Measurements from ENCODE around the gene CDK5RAP2.
A peak's percentile ranks its signal among the peaks of the same experiment; 100 is the strongest.

Gene CDK5RAP2

DNA sequence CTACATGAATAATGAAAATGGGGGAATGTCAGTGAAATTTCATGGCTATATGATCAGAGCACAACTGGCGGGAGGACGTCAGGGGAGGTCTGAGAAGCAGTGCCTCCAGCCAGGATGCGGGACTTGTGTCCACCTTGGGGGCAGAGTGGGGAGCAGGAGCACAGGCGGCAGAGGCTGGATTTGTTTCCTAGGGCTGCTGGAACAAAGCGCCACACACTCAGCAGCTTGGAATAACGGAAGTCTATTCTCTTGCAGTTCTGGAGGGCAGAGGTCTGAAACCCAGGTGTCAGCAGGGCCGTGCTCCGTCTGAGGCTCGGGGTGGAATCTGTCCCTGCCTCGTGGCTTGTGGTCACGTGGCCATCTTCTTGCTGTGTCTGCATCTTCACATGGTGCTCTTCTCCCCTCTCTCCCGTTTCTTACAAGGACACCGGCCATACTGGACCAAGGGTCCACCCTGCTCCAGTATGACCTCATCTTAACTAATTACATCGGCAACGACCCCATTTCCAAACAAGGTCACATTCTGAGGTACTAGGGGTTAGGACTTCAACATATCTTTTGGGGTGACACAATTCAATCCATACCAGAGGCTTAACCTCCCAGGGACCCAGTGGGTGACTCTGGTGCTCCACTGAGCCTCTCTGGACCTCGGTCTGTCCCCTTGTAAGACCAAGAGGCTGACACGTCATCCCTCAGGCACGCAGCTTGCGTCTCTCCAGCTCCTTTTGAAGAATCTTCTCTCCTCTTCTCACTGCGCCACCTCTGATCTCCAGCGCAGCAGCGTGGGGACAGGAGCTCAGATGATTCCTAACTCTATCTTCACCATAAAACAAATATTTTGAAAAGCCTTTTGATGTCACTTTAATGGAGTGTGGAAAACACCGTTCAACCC, 202.5 kb downstream of the CDK5RAP2 start:
- DNase-seq, result no peak

DNA sequence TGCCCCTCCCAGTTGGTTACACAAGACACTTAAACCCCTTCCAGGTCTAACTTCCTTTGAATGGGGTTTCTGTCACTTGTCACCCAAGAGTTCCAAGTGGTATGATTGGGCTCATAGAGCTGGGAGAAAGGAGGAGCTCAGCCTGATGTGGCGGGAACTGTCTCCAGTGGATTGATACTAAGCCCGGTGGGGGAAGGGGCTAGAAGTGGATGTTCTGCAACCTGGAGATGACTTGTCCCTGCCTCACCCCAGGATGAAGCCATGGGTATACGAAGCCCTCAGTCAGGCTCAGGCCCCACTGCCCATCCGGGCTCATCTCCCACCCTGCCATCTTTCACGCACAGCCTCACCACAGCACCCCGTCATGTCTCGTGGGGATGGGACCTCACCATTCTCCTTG, 203.9 kb downstream of the CDK5RAP2 start:
- no peak for DNase-seq

DNA sequence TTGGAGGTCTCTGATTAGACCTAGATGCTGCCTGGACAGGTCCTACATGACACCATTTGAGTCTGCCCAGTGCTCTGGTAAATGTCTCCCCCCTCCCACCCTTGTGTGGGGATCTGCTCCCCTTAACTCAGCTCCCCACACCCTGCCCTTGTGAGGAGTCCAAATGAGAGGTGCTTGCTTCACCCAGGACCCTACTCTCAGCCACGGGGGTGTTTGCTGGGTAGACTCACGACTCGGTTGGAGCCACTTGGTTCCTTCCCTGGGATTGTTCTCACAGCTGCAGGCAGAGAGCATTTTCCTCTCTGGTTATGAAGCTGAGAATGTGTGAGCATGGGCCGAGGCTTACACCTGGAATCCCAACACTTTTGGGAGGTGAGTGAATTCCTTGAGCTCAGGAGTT, 204.7 kb downstream of the CDK5RAP2 start:
- no peak for DNase-seq

DNA sequence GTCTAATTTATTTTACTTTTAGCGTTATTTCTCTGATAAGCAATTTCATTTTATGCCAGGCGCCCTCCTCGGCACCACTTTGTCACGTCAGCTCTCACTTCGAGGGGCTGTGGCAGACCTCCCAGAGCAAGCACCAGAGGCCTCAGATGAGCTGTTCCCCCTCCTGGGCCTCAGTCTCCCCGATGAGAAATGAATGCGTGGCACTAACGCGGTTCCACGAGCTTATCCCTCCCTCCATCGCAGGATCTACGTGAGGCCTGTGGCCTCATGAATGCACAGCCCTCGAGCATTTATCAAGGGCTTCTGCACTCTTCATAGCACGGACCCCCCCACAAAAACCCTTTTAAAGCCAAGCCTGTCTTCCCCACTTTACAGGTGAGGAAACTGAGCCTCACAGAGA, 205.2 kb downstream of the CDK5RAP2 start:
- DNase-seq, result no peak

DNA sequence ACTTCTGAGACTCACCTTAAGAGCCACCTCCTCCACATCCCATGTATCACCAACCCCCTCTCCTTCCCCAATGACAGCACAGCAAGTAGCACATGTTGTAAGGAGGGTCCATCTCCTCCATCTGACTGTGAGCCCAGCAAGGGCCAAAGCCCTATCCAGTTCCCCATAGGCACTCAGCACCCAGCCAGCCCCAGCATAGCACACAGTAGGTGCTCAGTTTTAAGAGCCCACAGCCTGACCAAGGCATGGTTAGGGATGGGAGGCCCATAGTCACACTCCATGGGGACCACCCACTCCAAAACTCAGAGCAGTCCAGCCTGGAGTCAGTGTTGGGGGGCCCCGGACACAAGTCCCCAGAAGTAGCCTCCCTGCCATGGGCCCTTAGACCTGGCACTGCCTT, 205.7 kb downstream of the CDK5RAP2 start:
- DNase-seq, result no peak

DNA sequence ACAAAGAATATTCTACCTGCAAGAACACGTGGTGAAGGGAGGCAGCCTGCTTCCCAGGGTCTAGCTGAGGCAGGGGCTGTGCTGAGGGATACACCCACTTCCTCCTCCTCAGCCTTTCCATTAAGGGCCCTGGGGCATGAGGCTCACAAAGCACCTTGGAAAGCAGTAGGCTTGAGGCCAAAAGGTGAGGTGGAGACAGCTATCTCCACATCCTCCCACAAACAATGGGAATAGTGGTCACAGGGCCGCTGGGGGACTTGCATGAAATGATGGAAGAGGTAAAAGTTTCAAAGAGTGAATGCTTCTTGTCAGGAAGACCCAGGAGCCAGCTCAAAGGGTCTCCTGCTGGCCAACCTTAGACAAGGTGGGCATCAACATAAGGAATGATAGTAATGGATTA, 207.9 kb downstream of the CDK5RAP2 start:
- DNase-seq, result no peak

DNA sequence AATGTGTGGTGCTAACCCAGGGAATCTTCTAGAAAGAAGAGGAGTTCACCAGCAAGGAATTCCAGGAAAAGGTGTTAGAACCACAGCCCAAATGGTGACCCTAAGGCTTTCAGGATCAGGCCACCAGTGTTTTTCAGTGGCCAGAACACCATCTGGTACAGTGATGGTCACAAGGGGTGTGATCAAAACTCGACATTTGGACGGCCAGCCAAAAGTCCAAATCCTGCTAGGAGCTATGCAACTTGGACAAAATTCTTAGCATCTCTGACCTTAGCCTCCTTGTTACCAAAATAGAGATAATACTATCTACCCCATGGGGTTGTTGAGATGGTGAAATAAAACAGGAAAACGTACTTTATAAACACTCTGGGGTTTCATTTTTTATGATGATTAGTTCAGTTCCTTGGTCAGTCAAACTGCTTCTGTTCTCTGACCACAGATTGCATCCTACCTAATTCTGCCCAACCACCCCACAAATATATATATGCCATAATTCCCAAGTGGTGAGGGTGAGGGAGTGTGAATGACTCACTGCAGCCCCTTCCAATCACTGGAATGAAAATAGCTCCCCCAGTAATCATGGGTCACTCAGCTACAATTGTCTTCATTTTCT, 210.3 kb downstream of the CDK5RAP2 start:
- DNase-seq, result peak; percentile 68

DNA sequence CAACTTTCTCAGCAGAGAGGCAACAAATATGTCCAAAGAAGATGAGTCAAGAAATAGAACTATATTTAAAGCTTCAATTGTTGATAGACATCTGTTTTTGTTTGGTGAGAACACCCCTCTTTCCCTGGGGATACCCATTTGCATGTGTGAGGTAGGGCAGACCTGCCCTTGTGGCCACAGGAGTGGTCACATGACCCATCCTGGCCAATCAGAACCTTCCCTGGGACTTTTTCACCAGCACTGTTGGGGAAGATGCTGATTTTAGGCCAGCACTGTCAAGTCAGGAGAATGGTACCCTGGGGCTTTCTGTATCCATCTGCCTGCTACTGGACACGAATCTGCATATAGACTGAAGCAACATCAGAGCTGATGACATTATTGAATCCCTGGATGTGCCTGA, 211.2 kb downstream of the CDK5RAP2 start:
- no peak for DNase-seq

DNA sequence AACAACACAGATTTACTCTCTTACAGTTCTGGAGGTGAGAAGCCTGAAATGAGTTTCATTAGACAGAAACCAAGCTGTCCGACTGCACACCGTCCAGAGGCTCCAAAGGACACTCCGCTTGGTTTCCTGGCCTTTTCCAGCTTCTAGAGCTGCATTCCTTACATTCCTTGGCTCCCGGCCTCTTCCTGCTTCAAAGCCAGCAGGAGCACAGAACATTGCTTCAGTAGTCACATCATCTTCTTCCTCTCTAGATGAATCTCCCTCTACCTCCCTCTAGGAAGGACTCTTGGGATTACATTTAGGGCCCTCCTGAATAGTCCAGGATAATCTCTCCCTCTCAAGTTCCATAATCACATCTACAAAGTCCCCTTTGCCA, 213.3 kb downstream of the CDK5RAP2 start:
- peak; percentile 93 for DNase-seq

DNA sequence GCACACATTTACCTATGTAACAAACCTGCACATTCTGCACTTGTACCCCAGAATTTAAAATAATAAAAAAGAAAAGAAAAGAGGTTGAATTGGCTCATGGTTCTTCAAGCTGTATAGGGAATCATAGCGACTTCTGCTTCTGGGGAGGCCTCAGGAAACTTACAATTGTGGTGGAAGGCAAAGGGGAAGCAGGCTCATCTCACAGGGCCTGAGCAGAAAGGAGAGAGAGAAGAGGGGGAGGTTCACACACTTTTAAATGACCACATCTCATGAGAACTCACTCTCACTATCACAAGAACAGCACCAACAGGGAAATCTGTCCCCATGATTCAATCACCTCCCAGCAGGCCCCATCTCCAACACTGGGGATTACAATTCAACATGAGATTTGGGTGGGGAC, 214.6 kb downstream of the CDK5RAP2 start:
- DNase-seq, result no peak

DNA sequence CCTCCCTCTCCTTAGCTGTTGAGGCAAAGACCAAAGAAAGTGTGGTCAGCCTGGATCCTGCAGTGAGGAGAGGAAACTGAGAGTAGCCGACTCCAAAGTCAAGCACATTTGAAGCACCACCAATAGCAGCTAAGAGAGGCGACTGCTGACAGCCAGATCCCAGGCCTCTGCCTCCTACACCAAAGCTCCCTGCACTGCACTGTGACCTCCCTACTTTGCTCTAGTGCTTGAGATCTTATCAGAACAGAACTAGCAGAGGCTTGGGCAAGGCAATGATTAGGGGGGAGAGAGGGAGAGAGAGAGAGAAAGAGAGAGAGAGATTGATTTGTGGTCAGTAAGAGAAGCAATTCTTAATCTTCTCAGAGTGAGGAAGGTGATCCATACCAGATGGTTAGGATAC, 216.3 kb downstream of the CDK5RAP2 start:
- DNase-seq, result no peak

DNA sequence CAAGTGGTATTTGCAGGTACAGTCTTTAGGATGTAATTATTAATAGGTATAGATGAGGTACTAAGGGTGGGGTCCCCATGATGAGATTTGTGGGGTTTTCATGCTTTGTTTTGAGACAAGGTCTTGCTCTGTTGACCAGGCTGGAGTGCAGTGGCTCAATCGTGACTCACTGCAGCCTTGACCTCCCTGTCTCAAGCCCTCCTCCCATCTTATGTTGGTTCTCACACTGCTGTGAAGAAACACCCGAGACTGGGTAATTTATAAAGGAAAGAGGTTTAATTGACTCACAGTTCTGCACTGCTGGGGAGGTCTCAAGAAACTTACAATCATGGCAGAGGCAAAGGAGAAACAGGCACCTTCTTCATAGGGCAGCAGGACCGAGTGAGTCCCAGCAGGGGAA, 217.5 kb downstream of the CDK5RAP2 start:
- DNase-seq, result no peak

DNA sequence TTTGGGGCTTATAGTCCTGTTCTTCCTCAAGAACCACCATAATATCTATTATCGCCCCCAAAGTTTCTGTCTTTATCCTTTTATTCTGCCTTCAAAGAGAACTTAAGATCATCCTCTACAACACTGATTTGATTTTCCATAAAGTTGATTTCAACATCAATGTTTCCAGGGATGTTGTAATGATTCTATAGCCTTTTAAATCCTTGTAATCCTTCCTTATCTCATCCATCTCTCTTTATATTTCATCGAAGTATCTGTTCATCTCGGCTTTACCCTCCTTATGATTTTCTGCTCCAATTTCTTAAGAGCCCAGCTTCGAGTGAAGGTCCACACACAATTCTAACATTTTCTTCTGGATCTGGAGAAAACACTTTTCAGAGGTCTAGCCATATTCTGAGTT, 218.4 kb downstream of the CDK5RAP2 start:
- DNase-seq, result no peak

DNA sequence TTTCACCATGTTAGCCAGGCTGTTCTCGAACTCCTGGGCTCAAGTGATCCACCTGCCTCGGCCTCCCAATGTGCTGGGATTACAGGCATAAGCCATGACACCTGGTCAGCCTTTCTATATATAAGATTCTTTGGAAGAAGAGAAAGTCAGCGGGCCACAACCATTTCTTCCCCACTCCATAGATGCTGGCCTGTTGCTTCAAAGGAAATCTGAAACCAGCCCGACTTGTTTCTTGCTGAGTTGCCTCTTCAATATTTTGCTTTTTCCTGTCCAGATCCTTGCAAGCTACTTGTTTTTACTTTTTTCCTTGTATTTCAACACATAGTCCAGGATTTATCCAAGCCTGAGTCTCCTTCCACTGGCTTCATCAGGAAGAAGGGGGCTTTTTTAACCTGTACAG, 219.5 kb downstream of the CDK5RAP2 start:
- no peak for DNase-seq

DNA sequence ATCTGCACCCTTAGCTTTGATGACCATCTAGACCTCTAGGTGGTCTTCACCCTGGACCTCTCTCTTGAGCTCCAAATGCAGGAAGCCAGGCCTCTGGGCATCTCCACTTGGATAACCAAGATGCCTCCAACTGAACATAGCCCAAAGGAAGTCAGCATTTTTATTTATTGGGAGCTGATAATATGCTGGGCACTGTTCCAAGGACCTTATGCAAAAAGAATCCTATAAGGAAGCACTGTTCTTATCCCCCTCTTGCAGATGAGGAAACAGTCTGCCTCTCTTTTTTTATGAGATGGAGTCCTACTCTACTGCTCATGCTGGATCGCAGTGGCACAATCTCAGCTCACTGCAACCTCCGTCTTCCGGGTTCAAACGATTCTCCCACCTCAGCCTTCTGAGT, 219.9 kb downstream of the CDK5RAP2 start:
- DNase-seq, result peak; percentile 91

DNA sequence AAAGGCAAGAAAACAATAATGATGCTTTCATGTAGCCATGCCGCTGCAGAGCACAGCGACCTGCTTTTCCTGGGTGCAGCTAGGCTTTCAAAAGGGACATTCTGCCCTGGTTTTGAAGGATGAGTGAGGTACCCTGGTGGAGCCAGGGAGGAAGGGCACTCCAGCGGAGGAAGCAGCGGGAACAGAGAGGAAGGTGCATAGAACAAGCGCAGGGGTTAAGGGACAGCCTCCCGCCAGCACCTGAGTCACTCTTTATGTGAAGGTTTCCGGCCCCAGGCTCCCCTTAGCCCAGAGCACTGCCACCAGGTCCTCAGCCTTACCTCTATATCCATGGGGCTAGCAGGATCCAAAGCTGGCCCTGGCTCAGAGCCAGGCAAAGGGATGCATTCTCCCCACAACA, 221.1 kb downstream of the CDK5RAP2 start:
- no peak for DNase-seq

DNA sequence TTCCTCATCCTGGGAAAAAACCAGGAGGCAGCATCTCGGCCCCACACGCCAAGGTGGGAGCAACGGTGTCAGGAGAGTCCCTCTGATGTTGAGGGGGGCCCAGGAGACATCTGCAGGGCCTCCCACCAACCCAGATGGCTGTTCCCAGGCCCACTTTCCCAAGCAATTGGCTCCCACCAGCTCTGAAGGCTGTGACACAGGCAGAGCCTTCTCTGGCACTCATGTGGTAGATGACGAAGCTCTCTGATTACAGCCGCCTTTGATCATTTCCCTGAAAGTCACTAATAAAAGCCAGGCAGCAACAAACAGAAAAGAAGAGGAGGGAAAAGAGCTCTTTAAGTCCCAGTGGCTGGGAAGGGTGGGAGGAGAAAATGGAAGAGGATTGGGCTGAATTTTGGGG, 226.5 kb downstream of the CDK5RAP2 start:
- peak; percentile 78 for DNase-seq

DNA sequence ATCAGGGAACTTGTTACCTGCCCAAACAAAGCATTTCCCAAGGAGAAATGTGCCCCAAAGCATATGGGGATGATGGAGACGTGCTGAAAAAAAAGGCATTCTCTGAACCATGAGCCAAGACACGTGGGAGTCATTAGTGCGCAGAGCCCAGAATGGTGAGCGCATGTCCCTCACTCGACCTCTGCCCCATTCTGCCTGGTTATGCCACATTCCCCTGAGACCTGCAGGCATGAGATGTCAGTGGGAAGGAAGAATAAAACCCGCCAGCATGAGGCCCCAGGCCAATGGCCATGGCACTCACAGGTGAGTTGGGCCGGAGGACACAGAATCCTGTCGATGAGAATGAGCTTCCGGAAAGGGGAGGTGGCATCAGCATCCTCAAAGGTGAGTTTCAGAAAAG, 228.9 kb downstream of the CDK5RAP2 start:
- DNase-seq, result peak; percentile 34

DNA sequence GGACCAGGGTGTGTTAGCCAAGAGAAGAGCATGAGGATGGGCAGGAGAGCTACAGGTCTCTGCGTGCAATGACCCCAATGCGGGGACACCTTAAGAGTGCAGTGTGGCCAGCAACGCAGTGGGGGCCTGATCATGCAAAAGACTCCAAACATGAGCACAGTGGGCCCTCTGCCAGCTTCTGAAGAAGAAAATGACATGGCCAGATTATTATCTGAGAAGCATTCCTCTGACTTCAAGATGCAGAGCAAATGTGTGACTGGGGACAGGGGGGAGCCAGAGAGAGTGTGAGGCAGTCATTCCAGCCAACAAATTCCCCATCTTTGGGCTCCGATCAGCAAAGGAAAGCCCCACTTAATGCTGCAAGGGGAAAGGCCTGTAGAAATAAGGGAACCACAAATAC, 229.4 kb downstream of the CDK5RAP2 start:
- DNase-seq, result peak; percentile 63

DNA sequence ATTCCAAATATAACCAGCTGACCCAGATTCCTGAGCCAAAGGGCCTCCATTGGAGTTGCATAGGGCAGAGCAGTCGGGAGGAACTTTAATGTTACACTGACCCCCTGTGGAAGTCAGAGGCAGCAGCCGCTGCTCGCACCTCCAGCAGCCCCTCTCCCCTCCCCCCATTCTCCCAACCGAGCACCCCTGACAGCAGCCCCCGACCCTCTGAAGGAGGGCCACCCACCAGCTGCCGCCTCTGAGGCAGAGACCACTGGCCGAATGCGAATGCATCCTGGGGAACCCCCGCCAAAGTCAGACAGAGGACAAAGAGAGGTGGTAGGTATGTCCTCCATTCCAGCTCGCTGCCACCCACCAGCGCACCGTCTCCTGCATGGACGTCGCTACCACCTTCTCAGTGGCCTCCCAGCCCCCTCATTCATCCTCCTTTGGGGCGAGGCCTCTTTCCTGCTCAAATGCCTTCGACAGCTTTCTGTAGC, 231.0 kb downstream of the CDK5RAP2 start:
- peak; percentile 51 for DNase-seq

DNA sequence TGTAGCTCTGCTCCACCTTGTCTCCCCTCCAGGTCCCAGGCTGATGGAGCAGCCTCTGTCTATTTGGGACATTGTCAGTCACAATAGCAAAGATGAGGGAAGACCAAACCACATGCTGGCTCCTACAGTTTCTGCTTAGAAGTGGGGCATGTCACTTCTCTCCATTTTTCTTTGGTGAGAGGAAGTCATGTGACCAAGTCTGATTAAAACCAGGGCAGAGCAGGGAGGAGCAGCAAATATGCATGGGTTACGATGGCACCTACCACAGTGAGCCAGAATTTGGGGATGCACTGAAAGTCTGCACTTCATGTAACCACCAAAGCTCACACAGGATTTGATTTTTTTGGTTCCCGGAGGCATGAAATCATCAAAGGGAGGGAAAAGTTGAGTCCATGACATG, 234.6 kb downstream of the CDK5RAP2 start:
- no peak for DNase-seq

DNA sequence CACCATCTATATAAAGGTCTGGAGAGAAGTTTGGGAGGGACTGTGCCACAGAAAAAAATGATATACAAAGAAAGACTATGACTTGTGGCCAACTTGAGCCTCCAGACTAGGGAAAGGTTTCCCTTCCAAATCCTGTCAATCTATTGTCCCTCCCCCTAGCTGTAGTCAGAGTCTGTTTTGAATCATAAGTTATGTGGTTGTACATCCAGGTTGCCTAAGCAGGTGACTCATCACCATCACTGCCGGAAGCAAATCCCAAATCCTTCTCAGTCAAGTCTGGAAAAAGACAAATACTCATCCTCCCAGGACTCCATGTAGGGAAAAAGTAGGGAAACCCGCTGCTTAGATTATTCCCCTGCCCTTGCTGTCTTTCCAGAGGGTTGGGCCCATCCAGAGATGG, 235.7 kb downstream of the CDK5RAP2 start:
- DNase-seq, result peak; percentile 87

DNA sequence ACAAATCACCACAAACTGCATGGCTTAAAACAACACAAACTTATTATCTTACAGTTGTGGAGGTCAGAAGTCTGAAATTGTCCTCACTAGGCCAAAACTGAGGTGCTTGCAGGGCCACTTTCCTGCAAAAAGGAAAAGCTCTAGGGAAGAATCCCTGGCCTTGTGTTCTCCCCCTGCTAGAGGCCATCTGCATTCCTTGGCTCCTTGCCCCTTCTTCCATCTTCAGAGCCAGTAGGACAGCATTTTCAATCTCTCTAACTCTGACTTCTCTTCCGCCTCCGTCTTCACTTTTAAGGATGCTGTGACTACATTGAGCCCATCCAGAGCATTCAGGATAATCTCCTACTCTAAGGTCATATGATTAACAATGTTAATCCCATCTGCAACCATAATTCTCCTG, 236.6 kb downstream of the CDK5RAP2 start:
- no peak for DNase-seq

Measured in fibroblast of skin of right quadriceps (primary cell).